IPS-NIHi7 (cell line): Measurements from ENCODE around the gene SETD4.

Source experiments
- DNase-seq: peaks from one replicate; pipeline ENCODE4 v3.0.0; 2012; ENCODE audit warnings: mixed read lengths; ENCODE audit errors: extremely low spot score

Gene SETD4

DNA sequence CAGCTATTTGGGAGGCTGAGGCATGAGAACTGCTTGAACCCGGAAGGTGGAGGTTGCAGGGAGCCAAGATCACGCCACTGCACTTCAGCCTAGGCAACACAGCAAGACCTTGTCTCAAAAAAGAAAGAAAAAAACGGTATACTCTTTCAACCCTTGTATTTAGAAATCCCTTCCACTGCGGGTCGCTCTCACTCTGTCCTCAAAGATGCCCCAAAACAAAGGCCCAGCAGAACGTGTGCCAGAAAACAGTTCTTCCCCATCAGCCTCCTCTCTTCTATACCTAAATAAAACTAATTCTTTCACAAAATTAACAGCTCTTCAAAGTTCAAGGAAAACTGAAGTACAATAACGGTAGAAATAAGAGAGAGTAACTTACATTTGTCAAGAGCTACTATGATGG lies 13.2 kb downstream of the SETD4 start:
- DNase-seq = no peak

DNA sequence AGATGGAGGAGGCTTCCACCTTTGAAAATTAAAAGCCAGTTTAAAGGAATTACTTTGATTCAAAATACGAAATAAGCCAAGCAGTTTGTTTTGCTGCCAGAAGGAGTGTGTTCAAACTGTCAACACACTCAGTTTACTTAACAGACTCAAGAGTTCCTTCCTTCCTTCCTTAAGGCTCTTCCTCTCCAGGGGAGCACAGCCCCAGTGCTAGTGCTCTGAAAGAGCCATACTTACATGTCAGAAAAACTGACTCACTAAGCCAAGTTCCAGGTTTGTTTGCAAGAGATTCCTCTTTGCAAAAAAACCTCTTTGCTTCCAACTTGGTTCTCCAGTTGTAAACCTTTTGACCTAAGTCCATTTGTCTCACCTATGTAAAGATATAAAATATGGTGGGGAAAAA lies 14.3 kb downstream of the SETD4 start:
- DNase-seq = no peak

DNA sequence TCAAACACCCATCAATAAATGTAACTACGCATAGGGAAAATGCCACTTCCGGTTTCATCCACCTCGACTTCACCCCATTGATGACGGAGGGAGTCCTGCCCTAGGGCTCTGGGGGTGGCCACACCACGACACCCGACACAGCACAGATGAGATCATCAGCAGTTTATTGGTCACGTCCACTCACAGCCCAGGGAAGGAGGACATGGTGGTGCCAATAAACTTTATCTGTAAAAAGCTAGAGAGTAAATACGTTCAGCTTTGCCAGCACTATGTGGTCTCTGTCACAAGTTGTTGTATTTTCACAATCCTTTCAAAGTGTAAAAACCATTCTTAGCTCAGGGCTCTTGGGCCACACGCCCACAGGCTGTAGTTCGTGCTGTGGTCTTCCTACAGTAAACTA lies 16.3 kb downstream of the SETD4 start:
- DNase-seq = no peak

DNA sequence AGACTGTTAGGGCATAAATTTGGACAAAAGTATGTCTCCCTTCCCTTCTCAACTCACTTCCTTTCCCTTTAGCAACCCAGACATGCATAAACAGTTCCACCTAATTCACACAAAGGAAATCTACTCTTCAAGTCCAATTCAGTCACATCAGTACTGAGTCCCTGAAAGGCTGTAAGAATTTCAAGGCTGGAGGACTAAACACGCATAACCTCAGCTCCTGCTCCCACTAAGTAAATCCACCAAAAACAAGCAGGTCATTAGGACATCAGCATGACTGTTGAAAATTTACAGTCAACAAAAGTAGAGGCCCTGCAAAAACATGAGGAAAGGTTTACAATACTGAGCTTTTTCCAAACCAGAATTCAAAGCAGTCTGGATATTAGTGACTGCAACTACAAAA lies 18.4 kb downstream of the SETD4 start:
- DNase-seq = no peak

DNA sequence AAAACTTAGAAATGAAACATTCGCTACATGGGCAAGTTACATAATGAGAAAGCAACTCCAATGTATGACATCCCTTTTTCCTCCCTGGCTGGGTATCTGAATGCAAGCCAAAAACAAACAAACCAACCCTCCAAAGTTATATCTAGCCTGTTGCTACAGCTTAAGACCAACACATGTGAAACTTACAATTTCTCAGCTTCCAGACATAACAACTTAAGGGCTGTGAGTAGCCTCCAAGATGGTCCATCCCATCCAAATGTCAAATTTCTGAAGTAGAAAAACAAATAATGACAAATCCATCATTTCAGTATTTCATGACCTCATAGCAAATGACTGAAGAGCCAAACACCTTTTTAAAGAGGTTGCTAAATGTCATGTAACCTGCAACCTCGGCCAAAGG lies 19.9 kb downstream of the SETD4 start:
- no peak for DNase-seq

DNA sequence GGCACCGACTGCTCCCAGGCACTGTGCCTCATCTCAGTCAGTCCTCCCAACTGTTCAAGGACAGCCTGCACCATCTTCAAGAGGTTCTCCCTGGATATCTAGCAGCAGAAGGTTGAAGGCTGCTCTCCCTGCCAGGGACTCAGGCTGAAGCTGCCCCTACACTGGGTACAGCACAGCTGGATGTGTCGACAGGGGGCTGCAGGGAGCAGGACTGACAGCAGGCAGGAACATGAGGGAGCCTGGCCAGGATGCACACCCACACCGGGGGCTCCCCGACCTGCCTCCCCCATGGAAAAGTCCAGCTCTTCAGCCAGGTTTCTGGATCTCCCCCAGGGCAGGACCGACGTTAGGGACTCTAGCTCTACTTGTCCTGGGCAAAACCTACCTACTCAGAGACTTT lies 20.5 kb downstream of the SETD4 start:
- DNase-seq = no peak

DNA sequence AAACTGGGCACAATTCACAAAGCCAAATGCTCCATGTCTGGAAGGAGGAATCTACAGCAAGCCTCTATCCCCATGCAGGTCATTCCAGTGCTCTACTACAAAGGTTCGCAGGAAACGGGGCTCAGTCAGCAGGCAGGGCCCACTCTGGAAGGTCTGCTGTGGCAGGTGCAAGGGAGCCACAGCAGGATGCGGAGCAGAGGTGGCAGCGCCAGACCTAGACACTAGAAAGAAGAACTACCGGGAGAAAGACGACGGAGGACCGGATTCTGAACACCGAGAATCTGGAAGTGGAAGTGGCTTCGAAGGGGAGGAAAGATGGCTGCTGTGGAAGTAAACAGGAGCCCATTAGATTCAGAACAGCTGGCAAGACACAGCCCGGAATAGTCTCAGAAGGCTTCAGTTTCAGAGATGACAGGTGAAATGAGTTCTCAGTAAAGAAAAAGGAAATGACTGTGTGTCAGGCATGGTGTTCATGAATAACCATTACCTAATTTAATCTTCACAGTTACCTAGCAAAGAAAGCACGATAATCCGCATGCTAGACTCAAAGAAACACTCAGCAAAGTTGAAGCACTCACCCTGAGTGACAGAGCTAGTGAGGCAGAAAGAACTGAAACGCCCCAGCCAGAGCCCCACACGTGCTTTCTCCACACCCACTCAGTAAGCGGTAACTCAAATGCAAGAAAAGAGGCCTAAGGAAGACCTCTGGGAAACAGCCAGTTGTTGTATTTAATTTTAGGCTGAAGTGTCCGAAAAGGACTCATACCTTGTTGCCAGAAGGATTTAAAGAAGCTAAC lies 21.4 kb downstream of the SETD4 start:
- no peak for DNase-seq

DNA sequence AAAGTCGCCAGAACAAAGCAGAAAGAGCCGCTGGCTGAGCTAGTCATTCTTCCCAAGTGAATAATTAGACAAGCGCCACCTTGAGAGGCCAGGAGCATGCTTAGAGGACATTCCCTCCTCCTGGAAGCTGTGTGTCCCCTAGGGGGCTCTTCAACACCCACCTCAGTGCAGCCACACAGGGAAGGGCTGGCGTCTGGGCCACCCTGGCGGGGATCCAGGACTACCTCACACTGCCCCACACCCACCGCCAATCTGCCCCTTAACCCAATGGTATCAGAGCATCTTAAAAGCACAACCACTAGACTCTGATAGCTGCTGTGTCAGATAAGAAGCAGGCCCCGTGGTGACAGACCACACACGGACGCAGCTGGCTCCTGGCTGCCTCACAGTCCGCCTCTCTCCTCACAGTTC lies 24.9 kb downstream of the SETD4 start:
- peak; percentile 60 for DNase-seq

DNA sequence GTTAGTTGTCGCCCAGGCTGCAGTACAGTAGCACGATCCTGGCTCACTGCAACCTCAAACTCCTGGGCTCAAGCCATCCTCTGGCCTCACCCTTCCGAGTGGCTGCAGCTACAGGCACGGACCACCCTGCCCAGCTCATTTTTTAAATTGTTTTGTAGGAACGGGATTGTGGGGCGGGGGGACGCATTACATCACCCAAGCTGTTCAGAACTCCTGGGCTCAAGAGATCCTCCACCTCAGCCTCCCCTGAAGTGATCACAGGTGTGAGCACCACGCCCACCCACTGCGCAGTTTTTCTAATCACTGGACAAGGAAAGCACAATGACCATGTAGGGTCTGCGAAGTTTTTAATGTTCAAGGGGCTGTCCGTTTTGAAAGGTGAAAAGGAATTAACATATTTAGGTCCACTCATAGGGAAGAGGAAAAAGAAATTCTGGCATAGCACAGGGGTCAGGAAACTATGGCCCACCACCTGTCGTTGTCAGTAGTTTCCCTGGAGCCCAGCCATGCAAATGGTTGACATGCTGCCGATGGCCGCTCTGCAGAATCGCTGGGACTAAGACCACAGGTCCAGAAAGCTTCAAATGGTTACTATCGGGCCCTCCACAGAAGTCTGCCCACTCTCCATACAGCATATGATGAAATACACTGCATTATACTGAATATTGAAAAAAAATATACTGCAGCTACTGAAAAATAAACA lies 26.0 kb downstream of the SETD4 start:
- no peak for DNase-seq

DNA sequence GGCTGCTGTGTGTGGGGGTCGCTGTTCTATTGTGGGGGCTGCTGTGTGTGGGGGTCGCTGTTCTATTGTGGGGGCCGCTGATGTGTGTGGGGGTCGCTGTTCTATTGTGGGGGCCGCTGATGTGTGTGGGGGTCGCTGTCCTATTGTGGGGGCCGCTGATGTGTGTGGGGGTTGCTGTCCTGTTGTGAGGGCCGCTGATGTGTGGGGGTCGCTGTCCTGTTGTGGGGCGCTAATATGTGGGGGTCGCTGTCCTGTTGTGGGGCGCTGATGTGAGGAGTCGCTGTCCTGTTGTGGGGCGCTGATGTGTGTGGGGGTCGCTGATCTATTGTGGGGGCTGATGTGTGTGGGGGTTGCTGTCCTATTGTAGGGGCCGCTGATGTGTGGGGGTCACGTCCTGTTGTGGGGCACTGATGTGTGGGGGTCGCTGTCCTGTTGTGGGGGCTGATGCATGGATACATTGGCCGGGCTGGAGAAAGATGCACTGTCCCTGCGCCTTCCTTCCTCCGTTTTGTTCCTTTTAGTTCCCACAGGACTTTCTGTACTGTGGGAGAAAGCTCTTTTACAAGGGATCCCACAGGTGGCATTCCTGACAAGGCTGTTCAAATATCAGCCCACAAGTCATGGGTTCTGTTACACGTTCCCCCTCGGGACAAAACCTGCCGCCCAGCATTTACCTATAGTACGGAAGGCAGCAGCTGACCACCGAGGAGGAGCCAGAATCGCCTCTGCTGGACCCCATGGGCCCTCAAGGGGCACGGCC lies 27.5 kb downstream of the SETD4 start:
- no peak for DNase-seq

DNA sequence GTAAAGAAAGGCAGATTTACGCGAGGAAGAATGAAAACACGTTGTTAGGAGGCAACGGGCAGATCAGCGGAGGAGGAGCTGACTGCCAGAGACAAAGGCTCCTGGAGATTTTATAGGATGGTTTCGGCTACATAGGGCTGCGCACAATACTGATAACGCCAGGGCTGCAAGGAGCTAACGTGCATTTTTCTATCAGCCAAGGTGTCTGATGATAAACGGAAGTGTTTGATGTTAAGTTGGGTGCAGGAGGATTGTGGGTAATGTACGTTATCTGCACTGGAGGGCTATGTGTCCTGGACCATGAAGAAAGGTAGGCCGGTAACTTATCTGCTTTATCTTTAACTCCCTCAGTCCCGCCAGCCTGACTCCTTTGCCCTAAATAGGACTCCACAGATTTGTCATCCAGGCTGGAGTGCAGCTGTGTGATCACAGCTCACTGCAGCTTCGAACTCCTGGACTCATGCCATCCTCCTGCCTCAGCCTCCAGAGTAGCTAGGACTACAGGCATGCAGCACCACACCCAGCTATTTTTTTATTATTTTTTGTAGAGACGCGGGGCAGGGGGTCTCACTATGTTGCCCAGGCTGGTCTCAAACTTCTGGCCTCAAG lies 29.6 kb downstream of the SETD4 start:
- no peak for DNase-seq

DNA sequence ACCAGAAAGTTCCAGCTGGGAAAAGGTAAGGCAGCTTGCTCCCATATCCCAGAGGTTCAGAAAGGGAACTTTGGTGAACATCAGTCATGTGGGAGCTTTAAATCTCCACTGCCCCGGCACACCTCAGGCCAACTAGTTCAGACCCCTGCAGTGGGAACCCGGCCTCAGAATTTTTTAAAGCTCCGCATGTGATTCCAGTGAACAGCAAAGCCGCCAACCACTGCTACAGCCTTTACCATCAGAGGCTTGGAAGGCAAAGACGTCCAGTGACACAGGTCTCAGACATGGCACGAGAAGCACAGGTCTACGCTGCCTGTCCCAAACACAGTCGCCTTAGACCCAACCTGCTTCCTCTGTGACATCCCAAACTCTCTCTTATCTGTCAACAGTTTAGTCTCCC lies 31.0 kb downstream of the SETD4 start:
- no peak for DNase-seq

DNA sequence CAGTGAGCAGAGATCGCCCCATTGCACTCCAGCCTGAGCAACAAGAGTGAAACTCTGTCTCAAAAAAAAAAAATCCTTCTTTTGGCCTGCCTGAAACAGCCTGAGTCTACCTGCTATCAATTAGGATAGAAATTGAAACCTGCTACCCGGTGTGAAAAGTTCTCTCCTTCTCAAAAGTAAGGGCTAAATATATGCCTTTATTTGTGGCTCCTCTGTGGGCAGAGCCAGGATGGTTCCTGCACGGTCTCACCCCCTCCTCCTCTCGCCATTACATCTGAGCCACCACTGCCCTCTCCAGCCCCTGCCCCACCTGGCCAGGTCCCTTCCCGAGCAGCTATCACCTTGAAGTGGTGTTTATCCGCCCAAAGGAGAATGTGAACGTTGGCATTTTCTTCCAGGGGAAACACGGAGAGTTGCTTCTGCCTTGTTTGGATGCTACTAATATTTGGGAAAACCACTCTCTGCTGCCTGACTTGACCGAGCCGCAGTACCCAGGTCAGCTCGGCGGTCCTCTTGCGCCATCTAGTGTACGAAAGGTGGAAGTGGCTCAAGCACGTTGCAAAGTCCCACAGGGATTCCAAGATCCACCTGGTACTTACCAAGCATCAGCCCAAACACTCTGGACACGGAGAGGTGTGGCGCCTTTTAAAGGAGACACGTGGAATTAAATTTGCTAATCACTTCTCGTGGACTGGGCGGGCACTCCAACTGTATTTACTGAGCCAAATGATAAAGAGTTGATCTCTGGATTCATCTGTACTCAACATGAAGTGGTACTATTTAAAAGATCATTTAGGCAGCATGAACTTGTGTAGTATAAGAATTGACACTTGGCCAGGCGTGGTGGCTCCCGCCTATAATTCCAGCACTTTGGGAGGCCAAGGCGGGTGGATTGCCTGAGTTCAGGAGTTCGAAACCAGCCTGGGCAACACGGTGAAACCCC lies 31.9 kb downstream of the SETD4 start:
- peak; percentile 93 for DNase-seq

DNA sequence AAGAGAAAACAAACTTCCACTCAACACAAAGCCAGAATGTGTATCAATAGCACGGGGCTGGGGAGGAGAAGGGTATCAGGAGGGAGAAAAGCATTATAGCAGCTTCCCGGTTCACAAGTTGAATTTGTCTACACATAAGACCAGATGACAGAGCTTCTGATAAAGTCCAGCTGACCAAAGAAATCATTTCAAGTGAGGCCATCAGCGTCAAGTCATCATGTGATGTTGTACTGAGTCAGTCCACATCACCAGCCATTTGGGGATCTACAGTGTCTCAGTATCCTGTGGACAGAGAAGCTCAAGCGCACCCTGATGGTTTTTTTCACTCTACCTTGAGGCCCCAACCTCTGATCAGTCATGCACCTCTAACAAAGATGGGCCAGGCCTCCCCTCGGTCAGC lies 33.0 kb downstream of the SETD4 start:
- no peak for DNase-seq

DNA sequence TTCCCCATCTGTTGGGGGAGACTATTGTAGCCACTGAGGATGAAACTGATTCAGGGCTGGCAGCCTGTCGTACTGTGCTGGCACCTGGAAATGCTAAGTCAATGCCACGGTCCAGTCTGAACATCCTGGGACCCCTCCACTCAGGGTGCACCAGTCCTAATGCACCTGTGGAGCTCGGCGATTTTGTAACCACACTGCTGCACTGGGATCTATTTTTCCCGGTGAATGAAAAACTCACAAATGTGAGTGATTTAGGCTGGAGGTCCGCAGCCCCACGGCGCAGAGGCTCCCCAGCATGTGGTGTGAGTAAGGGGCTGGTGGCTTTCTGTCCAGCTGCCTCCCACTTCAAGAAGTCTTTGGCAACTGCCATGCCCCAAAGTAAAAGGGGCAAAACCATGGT lies 35.5 kb downstream of the SETD4 start:
- no peak for DNase-seq

DNA sequence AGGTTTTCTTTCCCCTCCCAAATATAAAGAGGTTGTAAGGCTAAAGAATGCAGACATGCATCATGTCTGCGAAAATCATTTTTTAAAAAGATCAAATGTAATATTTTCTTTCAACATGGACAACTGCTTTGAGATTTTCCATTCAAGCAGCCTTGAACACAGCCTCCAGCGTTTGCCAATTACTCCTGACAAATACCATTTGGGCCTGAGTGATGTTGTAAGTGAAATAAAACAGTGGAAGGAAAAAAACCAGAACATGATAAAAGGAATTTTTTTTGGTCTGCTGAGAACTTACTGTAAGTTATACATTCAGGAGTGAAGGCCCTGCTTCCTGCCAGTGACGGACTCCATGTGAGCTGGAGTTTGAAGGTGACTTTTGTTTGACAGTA lies 37.2 kb downstream of the SETD4 start:
- DNase-seq = no peak

DNA sequence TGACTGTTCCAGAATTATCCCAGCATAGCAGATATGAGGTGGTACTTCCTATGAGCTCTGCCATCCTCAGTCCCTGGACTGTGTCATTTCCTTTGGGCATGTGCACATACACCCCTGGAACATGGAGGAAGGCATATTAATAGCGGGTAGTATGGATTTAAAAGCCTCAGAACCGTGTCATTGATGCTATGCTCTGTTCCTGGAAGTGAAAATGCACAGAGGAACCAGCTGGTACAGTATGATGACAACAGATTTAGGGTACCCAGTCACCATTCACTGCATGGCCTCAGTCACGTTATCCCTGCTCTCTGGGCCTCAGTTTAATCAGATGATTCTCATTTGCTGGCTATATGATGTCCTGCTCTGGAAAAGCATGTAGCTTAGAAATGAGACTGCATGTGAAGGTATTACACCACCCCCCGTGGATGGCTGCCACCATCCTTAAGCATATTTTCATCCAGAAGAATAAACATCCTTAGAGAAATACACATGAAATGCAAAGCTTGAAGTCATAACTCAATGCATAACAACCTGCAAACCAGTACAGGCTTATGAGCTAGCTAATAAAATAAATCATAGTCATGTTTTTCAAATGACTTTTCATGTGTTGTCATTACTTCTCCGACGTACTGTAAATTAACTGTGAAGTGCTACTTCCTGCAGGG lies 37.8 kb downstream of the SETD4 start:
- no peak for DNase-seq

DNA sequence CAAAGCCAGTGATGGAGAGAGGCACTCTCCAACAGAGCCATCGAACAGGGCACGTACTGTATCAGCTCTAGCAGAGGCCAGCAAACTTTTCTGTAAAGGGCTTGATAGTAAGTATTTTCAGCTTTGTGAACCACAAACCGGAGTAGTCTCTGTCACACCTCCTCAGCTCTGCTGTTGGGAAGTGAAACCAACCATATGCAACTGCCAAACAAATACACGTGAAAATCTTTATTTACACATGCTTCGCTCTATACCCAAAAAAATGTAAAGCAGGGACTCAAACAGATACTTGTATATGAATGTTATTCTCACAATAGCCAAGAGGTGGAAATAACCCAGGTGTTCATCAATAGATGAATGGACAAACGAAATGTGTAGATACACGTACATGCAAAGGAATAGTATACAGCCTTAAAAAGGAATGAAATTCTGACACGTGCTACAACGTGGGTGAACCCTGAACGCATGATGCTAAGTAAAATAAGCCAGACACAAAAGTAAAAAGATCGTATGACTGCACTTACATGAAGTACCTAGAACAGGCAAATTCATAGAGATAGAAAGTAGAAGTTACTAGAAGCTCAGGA lies 39.0 kb downstream of the SETD4 start:
- DNase-seq = no peak

DNA sequence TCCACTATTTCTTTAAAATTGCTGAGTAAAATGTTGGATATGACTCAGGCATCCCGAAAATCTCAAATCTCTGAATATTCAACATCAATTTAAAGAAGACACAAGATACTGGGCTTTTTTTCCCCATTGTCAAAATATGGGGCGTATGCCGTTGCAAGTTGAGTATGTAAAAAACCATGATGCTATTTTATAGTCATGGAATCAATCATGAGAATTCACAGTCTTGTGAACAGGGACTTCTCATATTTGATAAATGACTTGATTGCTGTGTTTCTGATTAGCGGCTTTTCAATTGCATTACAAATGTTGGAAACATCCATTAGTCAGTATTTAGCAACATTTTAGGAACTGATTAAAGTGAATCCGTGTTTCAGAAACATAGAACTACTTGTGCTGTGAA lies 45.3 kb downstream of the SETD4 start:
- no peak for DNase-seq

DNA sequence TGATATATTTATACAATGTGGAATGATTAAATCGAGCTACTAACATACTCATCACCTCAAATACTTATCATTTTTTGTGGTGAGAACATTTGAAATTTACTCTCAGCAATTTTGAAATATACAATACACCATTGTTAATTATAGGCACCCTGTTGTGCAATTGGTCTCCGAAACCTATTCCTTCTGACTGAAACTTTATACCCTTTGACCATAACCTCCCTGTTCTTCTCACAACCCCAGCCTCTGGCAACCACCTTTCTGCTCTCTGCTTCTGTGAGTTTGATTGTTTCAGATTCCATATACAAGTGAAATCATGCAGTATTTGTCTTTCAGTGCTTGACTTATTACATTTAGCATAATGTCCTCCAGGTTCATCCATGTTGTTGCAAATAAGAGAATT lies 49.5 kb downstream of the SETD4 start:
- DNase-seq = no peak
